HG02759 (cell line): ENCODE measurements around the gene ZNF334.

Experiments used
- ATAC-seq: cut with Tn5 transposase; IDR thresholded peaks from one replicate; pipeline ENCODE4 v1.9.1; 2021; ENCODE audit warnings: mild to moderate bottlenecking, moderate library complexity; ENCODE audit not compliant: unreplicated experiment

Gene ZNF334

GRCh38 chr20:46546298-46546697 is 32.9 kb upstream of the ZNF334 start:
- ATAC-seq = no peak

- ATAC-seq = no peak
These were observed 32.4 kb upstream of the ZNF334 start for GRCh38 chr20:46545827-46546138.

- ATAC-seq = no peak
These were observed 31.9 kb upstream of the ZNF334 start for GRCh38 chr20:46545077-46545826.

- no peak for ATAC-seq
These were observed 31.2 kb upstream of the ZNF334 start for GRCh38 chr20:46544576-46544975.

GRCh38 chr20:46543959-46544358 is 30.6 kb upstream of the ZNF334 start:
- no peak for ATAC-seq

- no peak for ATAC-seq
These were observed 29.7 kb upstream of the ZNF334 start for GRCh38 chr20:46543033-46543432.

DNA sequence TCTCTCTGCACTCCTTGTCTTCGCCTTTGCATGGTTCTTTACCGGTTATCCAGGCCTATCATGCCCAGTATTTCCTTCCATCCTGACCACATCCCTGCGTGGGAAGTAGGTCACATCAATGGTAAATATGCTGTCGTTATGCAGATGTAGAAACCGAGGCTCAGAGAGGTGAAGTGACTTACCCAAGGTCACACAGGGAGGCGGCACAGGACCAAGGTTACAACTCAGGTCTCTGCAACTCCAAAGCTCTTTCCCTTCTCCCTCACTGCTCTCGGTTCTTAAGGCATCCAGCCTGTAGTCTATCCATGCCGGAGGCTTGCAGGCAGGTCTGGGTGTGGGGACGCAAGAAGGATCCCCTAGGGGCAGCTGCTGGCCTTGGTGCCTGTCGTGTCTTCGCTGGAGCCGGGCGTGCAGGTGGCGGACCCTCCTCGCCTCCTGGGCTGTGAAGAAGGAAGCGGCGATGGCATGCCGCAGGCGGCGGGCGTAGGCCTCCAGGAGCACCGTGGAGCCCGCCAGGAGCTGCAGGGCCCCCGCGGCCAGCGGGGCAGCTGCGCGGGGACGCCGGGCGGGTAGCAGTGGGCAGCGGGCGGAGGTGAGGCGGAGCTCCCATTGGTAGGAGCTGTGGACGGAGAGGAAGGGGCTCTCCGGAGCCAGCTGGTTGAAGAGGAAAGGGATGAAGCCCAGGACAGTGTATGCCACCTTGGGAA is 28.0 kb upstream of the ZNF334 start:
- ATAC-seq = no peak

DNA sequence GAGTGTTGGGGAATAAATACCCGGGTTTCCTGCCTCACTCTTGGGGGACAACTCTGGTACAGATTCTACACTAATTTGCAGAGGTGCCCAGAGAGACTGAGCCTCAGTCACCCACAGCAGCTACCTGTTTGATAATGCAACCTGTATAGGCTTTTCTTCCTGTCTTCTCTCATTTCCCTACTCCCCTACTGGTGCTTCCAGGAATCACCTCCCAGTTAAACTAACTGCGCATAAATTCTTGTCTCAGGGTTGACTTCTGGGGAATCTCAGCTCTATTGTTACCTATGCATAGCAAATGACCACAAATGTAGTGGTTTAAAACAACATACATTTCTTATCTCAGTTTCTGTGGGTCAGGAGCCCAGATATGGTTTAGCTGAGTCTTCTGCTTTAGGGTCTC is 25.8 kb upstream of the ZNF334 start:
- ATAC-seq = no peak

- ATAC-seq = no peak
These were observed 17.3 kb upstream of the ZNF334 start for GRCh38 chr20:46530640-46531039.

GRCh38 chr20:46523696-46524328 is 10.5 kb upstream of the ZNF334 start:
- ATAC-seq = no peak

- ATAC-seq = no peak
These were observed 9.7 kb upstream of the ZNF334 start for GRCh38 chr20:46523108-46523507.

DNA sequence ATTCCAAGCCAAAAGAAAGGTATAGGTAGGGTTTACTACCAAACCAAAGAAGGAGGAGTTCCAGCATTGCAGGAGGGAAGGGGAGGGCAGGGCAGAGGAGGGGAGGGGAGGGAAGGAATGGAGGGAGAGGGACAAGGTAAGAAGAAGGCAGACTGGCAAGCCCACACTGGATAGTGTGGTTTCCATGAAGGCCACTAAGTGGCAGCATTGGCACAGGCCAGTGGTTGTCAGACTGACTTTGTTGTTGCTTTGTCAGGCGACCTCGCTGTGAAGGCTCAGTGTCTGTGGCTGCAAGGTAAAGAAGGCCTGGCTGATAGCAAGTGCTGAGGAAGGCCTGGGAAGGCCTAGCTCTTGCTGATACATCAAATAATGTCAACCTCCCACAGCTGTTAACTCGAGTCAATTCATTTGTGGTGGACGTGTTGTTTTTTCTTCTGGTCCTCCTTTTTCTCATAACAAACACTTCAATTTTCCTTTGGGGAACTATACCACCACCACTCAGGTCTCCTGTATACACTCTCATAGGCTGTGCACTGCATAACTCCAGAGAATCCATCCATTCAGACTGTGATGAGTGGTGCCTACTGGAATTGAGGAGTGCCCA is 7.7 kb upstream of the ZNF334 start:
- peak; percentile 50 for ATAC-seq

GRCh38 chr20:46520540-46520939 is 7.2 kb upstream of the ZNF334 start:
- no peak for ATAC-seq

DNA sequence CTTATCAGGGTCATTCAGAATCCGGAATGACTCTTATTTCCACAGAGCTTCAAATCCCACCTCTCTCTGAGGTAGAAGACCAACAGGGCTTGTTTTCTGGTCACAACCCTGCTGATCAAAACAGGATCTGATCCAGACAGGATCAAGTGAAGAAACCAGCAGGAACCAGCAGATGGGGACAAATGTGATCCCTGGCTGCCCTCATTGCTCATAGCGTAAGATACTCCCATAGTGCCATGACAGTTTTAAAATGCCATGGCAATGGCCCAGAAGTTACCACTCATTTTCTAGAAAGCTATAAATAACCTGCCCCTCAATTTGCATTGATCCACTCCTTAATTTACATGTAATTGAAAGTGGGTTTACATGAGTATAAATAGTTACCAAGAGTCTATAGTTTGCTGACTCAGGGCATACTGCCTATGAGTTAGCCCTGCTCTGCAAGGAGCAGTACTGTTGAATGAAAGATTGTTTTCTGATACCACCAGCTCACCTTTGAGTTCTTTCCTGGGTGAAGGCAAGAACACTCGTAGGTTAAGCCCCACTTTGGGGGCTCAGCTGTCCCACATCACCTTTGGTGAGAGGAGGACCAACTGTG is 6.2 kb upstream of the ZNF334 start:
- ATAC-seq = no peak

DNA sequence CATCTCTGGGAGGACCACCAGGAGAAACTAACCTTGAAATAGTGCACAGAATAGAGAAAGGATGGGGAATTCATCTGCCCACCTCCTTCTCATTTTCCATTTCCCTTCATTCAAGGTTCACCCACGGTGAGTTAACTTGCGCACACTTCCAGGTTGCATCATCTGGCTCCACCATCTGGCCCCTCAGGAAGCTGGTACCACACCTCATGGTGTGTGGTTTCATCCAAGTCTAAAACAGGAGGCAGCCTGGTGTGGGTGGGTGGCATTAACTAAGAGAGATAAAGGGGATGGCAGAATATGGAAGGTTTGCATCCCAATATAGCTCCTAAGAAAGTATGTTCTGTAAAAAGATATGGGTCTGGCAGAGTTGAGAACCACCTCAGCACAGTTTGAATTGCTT is 3.8 kb downstream of the ZNF334 start:
- no peak for ATAC-seq

DNA sequence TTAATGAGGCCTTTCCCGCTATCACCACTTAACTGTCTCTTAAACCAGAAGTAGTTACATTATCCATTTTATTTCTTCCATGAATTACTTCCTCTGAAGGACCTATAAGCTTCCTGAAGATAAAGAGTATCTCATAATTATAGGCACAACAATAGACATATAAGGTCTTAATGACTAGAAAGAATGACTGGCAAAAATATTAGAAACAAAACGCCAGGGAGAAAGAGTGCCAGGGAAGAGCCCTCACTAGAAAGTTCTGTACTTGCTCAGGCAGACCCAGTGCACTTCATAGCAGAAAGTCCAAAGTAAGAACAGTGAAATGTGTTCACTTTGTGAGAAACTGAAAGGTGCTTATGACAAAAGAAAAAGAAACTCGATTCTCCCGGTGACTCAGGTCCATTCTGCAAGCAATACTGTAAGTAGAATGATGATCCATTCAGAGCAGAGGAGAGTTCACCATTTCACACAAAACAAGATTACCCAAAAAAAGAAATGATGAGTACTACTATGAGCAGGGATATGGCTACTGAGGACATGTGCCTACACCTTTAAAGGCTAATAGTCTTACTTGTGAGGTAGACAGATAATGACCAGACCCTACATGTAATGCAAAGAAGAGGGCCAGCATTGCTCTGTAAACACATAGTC is 5.5 kb downstream of the ZNF334 start:
- ATAC-seq = no peak

DNA sequence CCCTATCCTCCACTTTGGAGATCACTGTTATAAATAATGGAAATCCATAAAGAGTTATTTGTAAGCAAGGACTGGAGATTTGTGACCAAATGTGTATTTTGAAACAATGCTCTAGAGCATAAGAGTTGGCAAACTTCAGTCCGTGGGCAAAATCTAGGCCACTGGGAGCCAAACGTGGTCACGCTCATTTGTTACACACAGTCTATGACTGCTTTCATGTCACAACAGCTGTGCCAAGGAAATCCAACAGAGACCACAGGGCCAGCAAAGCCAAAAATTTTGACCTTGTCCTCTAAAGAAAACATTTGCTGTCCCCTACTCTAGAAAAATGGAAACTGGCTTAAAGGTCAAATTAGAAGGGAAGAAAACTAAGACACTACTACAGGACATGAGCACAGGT is 7.9 kb downstream of the ZNF334 start:
- ATAC-seq = no peak

DNA sequence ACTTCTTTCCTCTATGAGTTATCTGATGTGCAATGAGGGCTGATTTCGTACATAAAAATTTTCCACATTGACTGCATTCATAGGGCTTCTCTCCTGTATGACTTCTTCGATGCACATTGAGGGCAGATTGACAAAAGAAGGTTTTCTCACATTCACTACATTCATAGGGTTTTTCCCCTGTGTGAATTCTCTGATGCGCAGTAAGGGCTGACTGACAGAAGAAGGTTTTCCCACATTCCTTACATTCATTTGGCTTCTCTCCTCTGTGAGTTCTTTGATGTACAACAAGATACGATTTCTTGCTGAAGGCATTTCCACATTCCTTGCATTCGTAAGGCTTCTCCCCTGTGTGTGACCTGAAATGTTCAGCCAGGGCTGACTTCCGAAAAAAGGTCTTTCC is 11.4 kb downstream of the ZNF334 start:
- no peak for ATAC-seq

- no peak for ATAC-seq
These were observed 11.9 kb downstream of the ZNF334 start for GRCh38 chr20:46501337-46501942.

- ATAC-seq = no peak
These were observed 19.3 kb downstream of the ZNF334 start for GRCh38 chr20:46494077-46494476.

DNA sequence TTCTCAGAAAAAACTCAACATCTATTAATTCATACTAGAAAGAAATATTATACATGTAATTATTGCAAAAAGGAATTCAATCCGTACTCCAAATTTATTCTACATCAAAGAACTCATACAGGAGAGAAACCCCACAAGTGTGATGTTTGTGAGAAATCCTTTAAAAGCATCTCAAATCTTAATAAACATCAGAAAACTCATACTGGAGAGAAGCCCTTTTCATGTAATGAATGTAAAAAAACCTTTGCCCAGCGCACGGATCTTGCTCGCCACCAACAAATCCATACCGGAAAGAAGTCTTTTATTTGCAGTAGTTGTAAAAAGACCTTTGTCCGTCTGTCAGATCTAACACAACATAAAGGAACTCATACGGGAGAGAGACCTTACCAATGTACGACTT is 22.0 kb downstream of the ZNF334 start:
- no peak for ATAC-seq
